Kidney glomerular epithelial cell (primary cell): ENCODE results near the gene ACSL3.
"Not testable (repeated sequence)": the region's sequence is repeated elsewhere in the genome, so short reads cannot be mapped to it uniquely, and the experiment has no call there.

ENCODE experiments used
- DNase-seq: peaks from one replicate; lab custom pipeline; 2025; lab: John Stamatoyannopoulos, UW

ACSL3 gene

DNA sequence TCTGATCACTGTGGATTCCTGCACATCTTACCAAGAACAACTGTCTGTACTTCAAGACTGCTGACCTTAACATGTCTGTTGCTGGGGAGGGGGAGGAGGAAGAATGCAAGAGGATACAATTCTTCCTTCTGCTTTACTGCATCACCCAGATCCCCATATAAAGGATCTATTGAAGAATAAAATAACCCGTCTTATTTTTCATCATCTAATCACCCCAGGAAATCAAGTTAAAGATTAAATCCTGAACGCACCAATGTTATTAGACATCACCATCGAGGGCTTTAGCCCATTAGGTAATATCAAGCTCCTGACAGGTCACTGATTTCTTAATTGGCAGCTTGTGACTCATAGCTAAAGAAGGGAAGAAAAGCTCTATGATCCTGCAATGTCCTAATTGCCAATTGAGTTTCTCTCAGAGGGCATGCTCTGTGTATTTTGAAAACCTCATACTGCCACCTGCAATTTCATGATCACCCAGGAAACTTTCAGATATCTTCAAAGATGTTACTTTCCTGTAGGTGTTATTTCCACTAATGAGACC is 115.8 kb downstream of the ACSL3 start:
- peak; percentile 54 for DNase-seq

DNA sequence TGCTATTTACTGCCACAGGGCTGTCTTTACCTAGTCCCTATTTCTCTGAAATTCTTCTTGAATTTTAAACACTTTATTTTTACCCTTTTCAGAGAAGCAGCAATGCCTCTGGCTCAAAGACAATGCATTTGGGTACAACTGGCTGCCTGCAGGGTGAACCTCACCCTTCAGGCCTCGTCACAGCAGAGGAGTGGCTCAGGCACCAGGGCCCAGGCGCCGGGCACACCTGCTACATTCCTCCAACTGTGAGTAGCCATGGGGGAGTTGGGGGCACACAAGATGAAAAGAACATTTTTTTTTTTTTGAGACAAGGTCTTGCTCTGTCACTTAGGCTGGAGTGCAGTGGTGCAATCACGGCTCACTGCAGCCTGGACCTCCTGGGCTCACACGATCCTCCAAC is 116.3 kb downstream of the ACSL3 start:
- no peak for DNase-seq

DNA sequence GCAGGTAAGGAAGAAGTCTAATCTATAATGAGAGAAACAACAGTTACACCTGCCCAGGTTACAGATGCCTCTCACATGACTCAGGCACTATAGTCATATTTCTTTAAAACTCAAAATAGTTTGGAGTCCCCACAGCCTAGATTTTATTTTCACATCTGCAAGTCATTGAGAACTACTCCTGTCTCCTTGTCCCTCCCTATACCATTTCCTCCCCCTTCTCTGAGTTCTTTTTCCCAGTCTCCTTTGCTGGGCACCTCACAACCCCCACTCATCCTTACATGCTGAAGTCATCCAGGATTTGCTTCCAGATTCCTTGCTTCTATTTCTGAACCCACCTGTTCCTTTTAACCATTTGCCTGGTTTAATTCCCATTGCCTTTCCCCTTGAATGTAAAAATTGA is 118.0 kb downstream of the ACSL3 start:
- DNase-seq: no peak

DNA sequence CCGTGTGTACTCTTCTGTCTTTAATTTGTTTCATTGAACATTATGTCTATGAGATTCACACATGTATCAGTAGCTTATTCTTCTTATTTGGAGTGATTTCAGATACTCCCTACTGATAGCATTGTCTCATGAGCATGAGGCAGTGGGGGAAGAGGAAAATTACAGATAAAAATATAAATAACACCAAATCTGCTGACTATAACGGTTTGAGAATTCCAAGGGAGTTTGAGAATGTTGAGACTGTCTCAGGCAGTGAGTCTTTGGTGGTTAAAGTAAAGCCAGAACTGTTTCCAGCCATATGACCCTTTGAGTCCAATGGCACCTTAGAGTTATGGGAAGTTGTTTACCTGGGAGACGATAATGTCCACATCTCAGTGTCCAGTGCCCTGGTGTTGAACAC is 118.6 kb downstream of the ACSL3 start:
- DNase-seq: no peak

DNA sequence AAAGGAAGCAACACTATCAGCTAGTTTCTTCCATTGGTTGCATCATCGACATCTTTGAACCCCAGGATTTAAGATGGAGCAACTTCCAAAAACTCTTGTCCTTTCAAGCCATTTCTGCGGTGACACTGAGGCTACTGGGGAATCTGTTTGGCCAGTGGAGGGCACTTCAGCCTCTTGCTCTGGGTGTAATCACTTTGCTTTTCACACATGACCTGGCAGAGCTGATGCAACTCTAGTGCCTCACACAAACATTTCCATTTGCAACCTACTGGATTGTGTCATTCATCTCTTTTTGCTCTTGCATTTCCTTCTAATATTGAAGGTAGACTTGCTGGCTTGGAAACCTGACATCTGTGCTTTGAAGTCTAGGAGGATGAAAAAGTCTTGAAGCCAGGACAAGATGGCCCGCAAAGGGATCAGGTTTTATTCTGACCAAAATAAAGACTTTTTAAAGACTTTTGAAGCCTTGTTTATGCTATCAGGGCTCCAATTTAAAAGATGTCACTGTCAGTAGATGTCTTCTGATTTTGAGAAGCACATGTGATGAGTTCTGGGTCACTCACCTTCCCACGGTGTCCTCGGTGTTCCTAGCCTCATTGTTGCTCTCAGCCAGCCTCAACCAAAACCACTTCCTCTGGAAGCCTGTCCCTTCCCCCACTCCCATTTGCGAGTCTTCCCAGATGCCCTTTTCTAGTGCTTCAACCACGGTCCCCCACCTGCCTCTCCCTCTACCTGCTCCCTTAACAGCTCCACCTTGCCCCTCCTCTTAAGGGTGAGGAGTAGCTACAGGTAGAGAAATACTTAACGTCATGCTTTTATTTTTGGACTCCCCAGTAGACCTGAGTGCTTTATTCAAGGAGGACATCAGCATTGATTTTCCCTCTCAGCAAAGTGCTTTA is 121.4 kb downstream of the ACSL3 start:
- peak; percentile 80 for DNase-seq

- no peak for DNase-seq
Measured at GRCh38 chr2:222982909-222983265, 122.1 kb downstream of the ACSL3 start.

GRCh38 chr2:222984908-222985307 is 124.1 kb downstream of the ACSL3 start:
- no peak for DNase-seq

DNA sequence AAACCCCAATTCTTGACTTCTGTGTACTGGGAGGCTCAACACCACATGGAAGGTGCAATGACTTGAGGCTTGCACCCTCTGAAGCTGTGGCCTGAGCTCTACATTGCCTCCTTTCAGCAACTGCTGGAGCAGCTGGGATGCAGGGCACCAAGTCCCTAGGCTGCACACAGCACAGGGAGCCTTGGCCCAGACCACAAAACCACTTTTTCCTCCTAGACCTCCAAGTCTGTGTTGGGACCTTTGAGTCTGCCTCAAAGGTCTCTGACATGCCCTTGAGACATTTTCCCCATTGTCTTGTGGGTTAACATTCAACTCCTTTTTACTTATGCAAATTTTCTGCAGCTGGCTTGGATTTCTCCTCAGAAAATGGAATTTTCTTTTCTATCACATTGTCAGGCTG is 128.6 kb downstream of the ACSL3 start:
- DNase-seq: no peak

DNA sequence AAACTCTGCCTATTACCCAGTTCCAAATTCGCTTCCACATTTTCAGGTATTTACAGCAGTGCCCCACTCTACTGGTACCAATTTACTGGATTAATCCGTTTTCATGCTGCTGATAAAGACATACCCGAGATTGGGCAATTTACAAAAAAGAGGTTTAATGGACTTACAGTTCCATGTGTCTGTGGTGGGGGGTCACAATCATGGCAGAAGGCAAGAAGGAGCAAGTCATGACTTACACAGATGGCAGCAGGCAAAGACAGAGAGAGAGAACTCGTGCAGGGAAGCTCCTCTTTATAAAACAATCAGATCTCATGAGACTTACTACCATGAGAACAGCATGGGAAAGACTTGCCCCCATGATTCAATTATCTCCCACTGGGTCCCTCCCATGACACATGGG is 129.4 kb downstream of the ACSL3 start:
- DNase-seq: not testable (repeated sequence)

DNA sequence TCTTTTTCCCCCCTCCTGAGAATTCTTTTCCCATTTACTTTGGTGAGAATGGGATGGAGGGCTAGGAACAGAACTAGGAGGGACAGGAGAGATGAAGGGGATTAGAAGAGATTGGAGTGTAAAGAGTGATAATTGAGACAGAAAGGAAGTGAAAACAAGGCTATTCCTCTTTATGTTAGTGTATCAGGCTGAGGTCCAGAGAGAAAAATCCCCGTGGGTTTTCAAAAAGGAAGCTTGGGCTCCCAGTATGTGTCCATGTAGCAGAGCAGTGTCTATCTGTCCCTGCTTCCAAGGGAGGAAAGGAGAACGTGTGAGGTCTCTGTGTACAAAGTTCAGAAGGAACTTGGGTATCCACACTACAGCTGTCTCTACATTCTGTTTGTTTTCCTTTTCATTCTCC is 131.3 kb downstream of the ACSL3 start:
- DNase-seq: no peak
